Body of pancreas (tissue), 4 donors: ENCODE results near the gene OR2G3. TPM values are rescaled to one million over a fixed set of nuclear protein-coding genes. Genes with fewer than 3 reads are reported as not detected.

ENCODE experiments used
- ATAC-seq: fragments of 150-250 bp; one replicate; pipeline ENCODE4 v1.9.1; 2016
- DNase-seq, 4 donors: peaks; one replicate each; pipeline ENCODE4 v3.0.0-alpha.2; 2019
- H3K27ac ChIP-seq, 4 donors: fragments of 200-600 bp; sonication (generic); 1 replicate in 3 of 4; 2 replicates in 1 of 4; pipeline versions ENCODE4 v1.5.1 to v1.6.1; 2016 to 2019; ENCODE audit warnings: mild to moderate bottlenecking in 1 of 4, mixed read lengths in 1 of 4, moderate library complexity in 1 of 4
- H3K27me3 ChIP-seq, 2 donors: fragments of 200-600 bp; sonication (generic); one replicate each; pipeline ENCODE4 v1.6.0; 2016; ENCODE audit warnings: mild to moderate bottlenecking in 1 of 2
- H3K36me3 ChIP-seq, 2 donors: fragments of 200-600 bp; sonication (generic); replicated peaks in 1 of 2; 2 replicates each; pipeline ENCODE4 v1.5.1; 2016; ENCODE audit warnings: low read depth in 2 of 2; ENCODE audit not compliant: insufficient read depth in 1 of 2
- H3K4me1 ChIP-seq: fragments of 200-600 bp; sonication (generic); one replicate; pipeline ENCODE4 v1.6.0; 2016
- H3K4me3 ChIP-seq, 2 donors: fragments of 200-600 bp; sonication (generic); 1 replicate in 1 of 2; 2 replicates in 1 of 2; pipeline ENCODE4 v1.5.1; 2016 to 2019
- H3K9me3 ChIP-seq, 3 donors: fragments of 200-600 bp; sonication (generic); 1 replicate in 2 of 3; 2 replicates in 1 of 3; pipeline ENCODE4 v1.5.1; 2016
- CTCF ChIP-seq, 7 experiments: fragments of 450-650 bp in 4 of 7; fragments of 200-600 bp in 3 of 7; sonication (generic) in 3 of 7; IDR thresholded peaks; one replicate each; pipeline ENCODE4 v1.5.1; 2016 to 2019; ENCODE audit warnings: antibody characterized with exemption in 7 of 7
- POLR2A ChIP-seq, 3 donors: fragments of 450-650 bp; IDR thresholded peaks; one replicate each; pipeline ENCODE4 v1.6.1; 2016; ENCODE audit warnings: antibody characterized with exemption in 3 of 3, mild to moderate bottlenecking in 2 of 3
- WGBS, 2 donors: methylation state at CpG; one replicate each; pipeline ENCODE4 v1.1.5; 2017; 5-methylcytosine and 5-hydroxymethylcytosine counted together
- intact Hi-C: fragments of 100-400 bp; cut with DNase I; formaldehyde crosslinking; loops from one replicate; pipeline ENCODE4 v1.15.1; 2023
- total RNA-seq, 2 donors: library from RNA; depleted of rRNA; stranded (reverse); fragments of >200 nt; gene quantifications; one replicate each; pipeline ENCODE4 v1.1.0, GENCODE V29; 2016

The OR2G3 gene
- not detected for total RNA-seq

DNA sequence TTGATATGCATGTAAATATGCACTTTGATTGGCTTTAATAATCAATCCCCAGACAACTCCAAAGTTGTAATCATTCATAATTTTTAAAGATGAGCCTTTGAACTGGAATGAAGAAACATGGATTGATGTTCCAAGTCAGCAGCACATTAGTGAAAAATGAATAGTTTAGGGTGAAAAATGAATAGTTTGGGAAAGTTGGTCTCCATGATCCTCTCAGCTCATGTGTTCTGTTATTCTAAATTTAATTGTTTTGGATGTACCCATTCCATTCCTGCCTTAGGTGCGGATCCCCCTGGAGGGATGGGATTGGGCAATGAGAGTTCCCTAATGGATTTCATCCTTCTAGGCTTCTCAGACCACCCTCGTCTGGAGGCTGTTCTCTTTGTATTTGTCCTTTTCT, at the start of gene OR2G3:
Gene OR2G3, plus strand, starts transcription at position 301 of the 400 bp plus-strand sequence. Its CDS starts 0 bp downstream, at position 301.
- H3K4me1 ChIP-seq = peaks cover 4% of the 10 kb centered on the region
- TF ChIP-seq POLR2A (IDR thresholded peaks at IDR 0.05) (no peak), CTCF (IDR thresholded peaks at IDR 0.05) (no peak)
- no peaks in the 10 kb centered on the region for H3K36me3 ChIP-seq
- no peak for ATAC-seq
- intact Hi-C loops = no loop called here
- H3K27ac ChIP-seq = no peak within 1 kb of the TSS
- 42 to 53% methylated on average over 2 of the region's 2 CpGs for WGBS, 2 donors
- H3K9me3 ChIP-seq = no peaks in the 10 kb centered on the region
- no peak within 1 kb of the TSS for H3K4me3 ChIP-seq
- no peaks in the 10 kb centered on the region for H3K27me3 ChIP-seq
- no peak for DNase-seq

DNA sequence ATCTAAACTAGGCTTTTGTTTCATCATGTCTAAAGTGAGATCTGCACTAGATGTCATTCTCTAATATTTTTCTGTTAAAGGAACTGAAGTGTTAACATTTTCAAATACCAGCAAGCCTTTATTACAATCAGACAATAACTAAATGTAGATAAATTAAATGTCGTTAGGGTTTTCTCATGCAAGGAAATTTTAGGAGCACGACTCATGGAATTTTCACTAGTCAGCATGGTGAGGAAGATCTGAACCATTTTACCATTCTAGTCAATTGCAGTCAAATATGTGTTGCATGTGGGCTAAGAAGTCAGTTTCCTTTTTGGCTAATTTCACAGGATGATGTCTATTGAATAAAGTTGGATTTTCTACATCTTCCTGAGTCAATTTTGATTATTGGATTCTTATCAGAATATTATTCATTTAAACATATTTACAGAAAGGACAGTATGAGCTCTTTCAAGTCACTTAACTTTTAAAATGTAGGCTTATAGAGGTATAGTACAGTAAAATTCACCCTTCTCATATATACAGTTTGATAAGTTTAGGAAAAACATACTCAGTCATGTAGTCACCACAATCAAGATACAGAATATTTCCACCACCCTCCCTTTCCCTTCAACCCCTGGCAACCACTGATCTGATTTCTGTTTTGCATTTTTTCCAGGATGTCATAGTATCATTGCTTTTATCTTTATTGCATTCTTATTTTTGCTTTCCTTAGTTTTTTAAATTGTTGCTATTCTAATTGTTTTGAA, 47.3 kb upstream of the OR2G3 start:
- H3K9me3 ChIP-seq = no peaks in the 10 kb centered on the region
- H3K36me3 ChIP-seq = no peaks in the 10 kb centered on the region
- H3K4me1 ChIP-seq = no peaks in the 10 kb centered on the region
- no peak overlapping the region for H3K4me3 ChIP-seq
- no peak overlapping the region for H3K27ac ChIP-seq
- DNase-seq (no peak), ATAC-seq (no peak)
- TF ChIP-seq CTCF (IDR thresholded peaks at IDR 0.05) (no peak), POLR2A (IDR thresholded peaks at IDR 0.05) (no peak)
- intact Hi-C loops = no loop called here
- WGBS, 2 donors = 55 to 66% methylated on average over 2 of the region's 2 CpGs
- H3K27me3 ChIP-seq = no peaks in the 10 kb centered on the region

DNA sequence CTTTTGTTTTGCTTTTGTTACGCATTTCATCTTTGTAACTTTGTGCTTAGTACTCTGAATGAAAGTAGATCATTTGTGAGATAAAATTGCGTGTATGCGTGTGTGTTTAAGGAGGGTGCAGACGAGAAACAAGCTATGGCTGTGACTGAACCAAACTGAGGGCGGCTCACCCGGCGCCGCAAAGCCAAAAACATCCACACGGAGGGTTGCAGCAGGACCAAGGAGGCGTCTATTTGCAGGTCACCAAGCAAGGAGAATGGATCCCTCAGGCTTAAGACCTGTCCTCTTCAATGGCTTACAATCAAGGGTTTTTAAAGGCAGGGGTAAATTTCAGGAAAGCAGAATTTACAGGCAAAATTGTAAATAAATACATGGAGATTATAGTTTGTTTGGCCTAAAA, 43.7 kb upstream of the OR2G3 start:
- DNase-seq (no peak), ATAC-seq (no peak)
- no peak overlapping the region for H3K27ac ChIP-seq
- WGBS, 2 donors = 57 to 60% methylated on average over 10 of the region's 10 CpGs
- H3K4me1 ChIP-seq = no peaks in the 10 kb centered on the region
- no peaks in the 10 kb centered on the region for H3K9me3 ChIP-seq
- H3K4me3 ChIP-seq = no peak overlapping the region
- no peak for TF ChIP-seq POLR2A (IDR thresholded peaks at IDR 0.05)
- no peak for TF ChIP-seq CTCF (IDR thresholded peaks at IDR 0.05)
- H3K27me3 ChIP-seq = no peaks in the 10 kb centered on the region
- H3K36me3 ChIP-seq = no peaks in the 10 kb centered on the region
- intact Hi-C loops = no loop called here

DNA sequence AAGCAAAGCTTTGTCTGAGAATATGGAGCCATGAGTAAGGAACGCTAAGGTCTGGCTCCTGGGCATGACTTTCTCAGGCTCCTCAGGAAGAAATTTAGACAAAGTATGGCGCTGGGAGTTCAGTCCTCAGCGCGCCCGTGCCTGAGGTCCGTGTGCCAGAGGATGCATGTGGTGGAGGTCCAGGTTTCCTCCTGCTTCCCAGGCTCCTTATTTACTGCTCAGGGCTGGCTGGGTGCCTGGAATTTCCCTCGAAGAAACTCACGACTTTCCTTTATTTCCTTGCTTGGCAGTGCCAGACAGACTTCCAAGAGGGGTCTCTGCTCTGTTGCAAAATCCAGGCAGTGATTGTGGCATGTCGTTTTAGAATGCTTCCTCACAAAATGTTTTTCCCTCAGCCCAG, 43.2 kb upstream of the OR2G3 start:
- Histone ChIP-seq H3K27ac (no peak overlapping the region), H3K9me3 (no peaks in the 10 kb centered on the region), H3K27me3 (no peaks in the 10 kb centered on the region), H3K4me1 (no peaks in the 10 kb centered on the region), H3K4me3 (no peak overlapping the region), H3K36me3 (no peaks in the 10 kb centered on the region)
- intact Hi-C loops = no loop called here
- ATAC-seq (no peak), DNase-seq (no peak)
- 39 to 58% methylated on average over 8 to 9 of the region's 9 CpGs for WGBS, 2 donors
- TF ChIP-seq POLR2A (IDR thresholded peaks at IDR 0.05) (no peak), CTCF (IDR thresholded peaks at IDR 0.05) (no peak)

GRCh38 chr1:247574236-247574635, 31.1 kb upstream of the OR2G3 start:
- Histone ChIP-seq H3K36me3 (no peaks in the 10 kb centered on the region), H3K4me3 (no peak overlapping the region), H3K4me1 (no peaks in the 10 kb centered on the region), H3K9me3 (no peaks in the 10 kb centered on the region), H3K27ac (no peak overlapping the region), H3K27me3 (no peaks in the 10 kb centered on the region)
- ATAC-seq (no peak), DNase-seq (no peak)
- TF ChIP-seq POLR2A (IDR thresholded peaks at IDR 0.05) (no peak), CTCF (IDR thresholded peaks at IDR 0.05) (no peak)
- intact Hi-C loops = no loop called here
- WGBS, 2 donors = 36% methylated on average over 1 of the region's 1 CpG
